ENCODE data around the gene ATM.

DNA sequence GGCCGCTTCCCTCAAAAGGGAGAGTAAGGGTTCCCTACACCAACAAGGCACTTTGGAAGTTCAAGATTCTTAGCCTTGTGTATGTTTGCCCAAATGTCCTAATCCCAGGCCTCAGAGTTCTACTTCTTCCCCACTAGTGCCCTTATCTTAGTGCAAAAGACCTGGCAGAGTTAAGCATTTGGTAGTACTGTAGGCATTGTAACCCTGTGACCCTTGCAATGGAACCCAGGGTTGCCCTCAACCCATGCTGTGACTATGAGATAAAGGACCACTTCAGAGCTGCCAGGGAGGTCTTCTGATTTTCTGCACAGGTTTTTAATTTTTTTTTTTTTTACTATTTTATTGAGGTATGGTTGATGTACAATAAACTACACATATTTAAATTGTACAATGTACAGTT is 179.4 kb downstream of the ATM start:
- TF ChIP-seq CTCF (conservative IDR thresholded peaks at IDR 0.05; ENCODE audit: low read depth in 2 of 2): no peak
- TF ChIP-seq ETS1 (IDR thresholded peaks at IDR 0.05): no peak
- no peak for TF ChIP-seq ZNF331 (CRISPR knock-in tag; IDR thresholded peaks at IDR 0.05; ENCODE audit: low read depth)
- TF ChIP-seq POLR2AphosphoS5 (IDR thresholded peaks at IDR 0.05; ENCODE audit: low read depth): no peak
- TF ChIP-seq, protein P1, sequence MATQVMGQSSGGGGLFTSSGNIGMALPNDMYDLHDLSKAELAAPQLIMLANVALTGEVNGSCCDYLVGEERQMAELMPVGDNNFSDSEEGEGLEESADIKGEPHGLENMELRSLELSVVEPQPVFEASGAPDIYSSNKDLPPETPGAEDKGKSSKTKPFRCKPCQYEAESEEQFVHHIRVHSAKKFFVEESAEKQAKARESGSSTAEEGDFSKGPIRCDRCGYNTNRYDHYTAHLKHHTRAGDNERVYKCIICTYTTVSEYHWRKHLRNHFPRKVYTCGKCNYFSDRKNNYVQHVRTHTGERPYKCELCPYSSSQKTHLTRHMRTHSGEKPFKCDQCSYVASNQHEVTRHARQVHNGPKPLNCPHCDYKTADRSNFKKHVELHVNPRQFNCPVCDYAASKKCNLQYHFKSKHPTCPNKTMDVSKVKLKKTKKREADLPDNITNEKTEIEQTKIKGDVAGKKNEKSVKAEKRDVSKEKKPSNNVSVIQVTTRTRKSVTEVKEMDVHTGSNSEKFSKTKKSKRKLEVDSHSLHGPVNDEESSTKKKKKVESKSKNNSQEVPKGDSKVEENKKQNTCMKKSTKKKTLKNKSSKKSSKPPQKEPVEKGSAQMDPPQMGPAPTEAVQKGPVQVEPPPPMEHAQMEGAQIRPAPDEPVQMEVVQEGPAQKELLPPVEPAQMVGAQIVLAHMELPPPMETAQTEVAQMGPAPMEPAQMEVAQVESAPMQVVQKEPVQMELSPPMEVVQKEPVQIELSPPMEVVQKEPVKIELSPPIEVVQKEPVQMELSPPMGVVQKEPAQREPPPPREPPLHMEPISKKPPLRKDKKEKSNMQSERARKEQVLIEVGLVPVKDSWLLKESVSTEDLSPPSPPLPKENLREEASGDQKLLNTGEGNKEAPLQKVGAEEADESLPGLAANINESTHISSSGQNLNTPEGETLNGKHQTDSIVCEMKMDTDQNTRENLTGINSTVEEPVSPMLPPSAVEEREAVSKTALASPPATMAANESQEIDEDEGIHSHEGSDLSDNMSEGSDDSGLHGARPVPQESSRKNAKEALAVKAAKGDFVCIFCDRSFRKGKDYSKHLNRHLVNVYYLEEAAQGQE (IDR thresholded peaks at IDR 0.05; ENCODE audit: unreplicated experiment): no peak
- no peak for TF ChIP-seq EZH2 (IDR thresholded peaks at IDR 0.05; ENCODE audit: low read depth, unreplicated experiment)
- TF ChIP-seq CREB1 (CRISPR knock-in tag; IDR thresholded peaks at IDR 0.05; ENCODE audit: low read depth): no peak
- TF ChIP-seq EZH2phosphoT487 (IDR thresholded peaks at IDR 0.05; ENCODE audit: unreplicated experiment): no peak
- TF ChIP-seq STAT1 (IDR thresholded peaks at IDR 0.05; ENCODE audit: unreplicated experiment): no peak
